Stimulated activated CD8-positive, alpha-beta memory T cell treated with anti-CD3 and anti-CD28 coated beads, Interleukin-4, amount 100 ng/mL, for 24 hours (primary cell): Measurements from ENCODE around the gene TYMS.
"Not testable (repeated sequence)": the region's sequence is repeated elsewhere in the genome, so short reads cannot be mapped to it uniquely, and the experiment has no call there.

Experiments
- DNase-seq: peaks from one replicate; pipeline ENCODE4 v3.0.0-alpha.2; 2020; ENCODE audit warnings: low read depth

The TYMS gene

DNA sequence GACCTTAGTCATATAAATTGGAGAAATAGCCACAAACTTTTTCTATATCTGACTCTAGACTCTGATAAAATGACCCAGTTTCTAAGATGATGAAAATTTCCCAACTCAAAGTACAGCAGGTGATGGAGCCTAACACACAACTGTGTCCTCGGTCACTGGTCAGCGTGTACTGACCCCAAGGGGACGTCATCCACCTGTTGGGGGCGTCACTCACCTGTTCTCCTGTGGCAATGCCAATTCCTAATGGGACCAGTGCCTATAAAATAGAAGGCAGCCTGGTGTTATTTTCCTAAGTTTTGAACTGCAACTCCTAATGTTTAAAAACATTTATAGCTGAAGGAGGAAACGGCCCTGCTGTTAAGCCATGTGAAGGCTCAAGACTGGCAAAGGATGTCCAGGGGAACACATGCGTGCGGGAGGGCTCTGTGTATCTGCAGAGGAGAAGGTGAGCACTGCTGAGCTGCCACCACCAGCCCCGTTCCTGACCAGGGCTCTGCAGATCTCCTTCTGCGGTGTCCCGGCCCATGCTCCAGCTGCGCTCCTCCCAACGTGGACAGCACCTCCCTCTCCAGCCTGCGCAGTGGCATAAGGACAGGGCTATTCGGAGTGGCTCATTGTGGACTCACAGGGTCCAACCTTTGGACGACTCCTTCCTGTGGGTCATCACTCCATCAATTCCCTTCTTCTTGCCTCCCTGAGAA, 21.2 kb downstream of the TYMS start:
- DNase-seq: no peak

DNA sequence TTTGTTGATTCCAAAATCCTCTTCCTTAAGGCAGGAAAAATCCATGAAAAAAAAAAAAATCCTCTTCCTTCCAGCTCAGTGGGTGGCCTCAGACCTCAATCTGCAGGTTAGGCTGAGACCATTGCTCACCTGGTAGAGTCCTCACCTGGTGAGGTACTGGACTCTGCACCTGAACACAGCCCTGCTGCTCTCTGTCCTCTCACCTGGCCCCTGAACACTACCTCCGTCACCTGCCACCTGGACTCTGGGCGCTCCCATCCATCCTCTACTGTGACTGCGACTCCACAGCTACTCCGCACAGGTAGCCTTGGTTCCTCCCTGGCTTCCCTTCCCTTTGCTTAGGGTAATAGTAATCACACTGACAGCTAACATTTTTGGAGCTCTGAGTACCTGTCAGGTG, 22.1 kb downstream of the TYMS start:
- DNase-seq: no peak

DNA sequence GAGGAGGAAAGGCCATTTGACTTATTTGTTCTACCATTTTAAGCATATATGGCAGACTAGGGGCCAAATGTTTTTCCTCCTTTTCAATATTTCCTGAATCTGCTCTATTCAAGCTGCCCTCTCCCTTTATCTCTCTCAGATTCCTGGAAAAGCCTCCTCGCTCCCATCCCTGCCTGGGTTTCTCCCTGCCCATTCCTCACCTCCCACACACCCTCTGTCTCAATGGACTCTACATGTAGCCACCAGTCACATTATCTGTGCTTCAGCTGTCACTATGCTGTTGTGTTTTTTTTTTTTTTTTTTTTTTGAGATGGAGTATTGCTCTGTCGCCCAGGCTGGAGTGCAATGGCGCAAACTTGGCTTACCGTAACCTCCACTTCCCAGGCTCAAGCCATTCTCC, 22.9 kb downstream of the TYMS start:
- DNase-seq: no peak

DNA sequence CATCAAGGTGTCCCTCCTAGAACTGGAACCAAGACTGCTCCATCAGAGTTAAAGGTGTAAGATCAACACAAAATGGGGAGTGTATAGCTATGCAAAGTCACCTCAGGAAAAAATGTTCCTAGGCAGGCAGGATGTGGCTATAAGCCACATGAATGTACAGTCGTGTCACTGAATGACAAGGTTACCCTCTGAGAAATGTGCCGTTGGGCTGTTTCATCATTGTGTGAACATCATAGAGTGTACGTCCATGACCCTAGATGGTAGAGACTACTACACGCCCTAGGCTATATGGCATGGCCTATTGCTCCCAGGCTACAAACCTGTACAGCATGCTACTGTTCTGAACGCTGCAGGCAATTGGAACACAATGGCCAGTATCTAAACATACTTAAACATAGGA, 24.5 kb downstream of the TYMS start:
- no peak for DNase-seq

DNA sequence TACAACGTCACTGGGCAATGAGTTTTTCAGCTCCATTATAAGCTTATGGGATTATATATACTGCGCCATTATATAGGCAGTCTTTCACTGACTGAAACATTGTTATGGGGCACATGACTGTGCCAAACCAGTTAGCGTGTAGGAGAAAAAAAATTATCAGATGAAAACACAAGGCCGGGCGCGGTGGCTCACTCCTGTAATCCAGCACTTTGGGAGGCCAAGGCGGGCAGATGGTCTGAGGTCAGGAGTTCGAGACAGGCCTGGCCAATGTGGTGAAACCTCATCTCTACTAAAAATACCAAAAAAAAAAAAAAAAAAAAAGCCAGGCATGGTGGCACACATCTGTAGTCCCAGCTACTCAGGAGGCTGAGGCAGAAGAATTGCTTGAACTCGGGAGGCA, 25.0 kb downstream of the TYMS start:
- not testable (repeated sequence) for DNase-seq

DNA sequence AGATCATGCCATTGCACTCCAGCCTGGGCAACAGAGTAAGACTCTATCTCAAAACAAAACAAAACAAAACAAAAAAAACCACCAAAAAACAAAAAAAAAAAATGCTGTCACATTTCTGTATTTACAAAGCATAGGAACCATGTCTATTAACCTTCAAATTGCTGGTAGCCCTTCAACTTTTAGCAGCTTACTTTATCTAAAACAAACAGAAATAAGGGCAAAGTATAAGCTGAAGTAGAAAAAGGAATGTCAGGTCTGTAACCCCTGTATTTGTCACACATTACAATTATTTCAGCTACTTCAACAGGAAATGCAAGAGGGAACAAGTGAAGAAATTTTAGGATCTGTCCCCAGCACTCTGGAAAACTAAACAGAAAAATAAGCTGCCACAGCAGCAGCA, 25.4 kb downstream of the TYMS start:
- no peak for DNase-seq

DNA sequence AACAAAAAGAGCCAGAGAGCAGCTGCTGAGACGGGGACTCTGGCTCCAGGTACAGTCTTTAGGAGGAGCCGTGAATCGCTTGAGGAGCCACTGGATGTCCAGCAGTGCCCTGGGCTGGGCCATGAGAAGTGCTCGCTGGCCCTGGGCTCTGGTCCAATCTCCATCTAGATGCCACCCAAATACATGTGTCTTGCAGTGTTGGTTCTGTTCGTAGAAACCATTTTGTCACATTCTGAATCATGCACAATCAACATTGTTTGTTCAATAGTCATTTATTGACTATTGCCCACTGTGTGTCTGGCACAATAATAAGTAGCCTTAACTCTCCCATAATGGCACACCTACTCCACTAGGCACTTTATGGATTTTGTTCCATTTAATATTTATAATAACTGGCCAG, 26.1 kb downstream of the TYMS start:
- DNase-seq: no peak

DNA sequence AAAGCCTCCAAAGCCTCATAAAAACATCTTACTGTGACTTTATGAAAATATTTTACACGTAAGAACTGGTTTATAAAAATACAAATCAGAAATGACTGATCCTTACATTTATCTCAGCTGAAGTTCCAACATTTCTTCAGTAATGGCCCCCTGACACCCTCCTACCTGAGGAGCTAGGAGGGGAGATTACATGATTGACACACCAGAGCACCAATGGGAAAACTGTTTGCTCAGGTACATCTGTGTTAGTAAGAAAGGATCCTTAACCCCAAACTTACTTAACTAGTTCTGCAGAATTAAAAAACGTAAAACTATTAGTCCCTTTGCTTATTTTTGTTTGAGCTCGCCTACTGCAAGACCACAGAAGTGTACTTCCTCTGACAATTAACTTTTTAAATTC, 28.0 kb downstream of the TYMS start:
- no peak for DNase-seq

DNA sequence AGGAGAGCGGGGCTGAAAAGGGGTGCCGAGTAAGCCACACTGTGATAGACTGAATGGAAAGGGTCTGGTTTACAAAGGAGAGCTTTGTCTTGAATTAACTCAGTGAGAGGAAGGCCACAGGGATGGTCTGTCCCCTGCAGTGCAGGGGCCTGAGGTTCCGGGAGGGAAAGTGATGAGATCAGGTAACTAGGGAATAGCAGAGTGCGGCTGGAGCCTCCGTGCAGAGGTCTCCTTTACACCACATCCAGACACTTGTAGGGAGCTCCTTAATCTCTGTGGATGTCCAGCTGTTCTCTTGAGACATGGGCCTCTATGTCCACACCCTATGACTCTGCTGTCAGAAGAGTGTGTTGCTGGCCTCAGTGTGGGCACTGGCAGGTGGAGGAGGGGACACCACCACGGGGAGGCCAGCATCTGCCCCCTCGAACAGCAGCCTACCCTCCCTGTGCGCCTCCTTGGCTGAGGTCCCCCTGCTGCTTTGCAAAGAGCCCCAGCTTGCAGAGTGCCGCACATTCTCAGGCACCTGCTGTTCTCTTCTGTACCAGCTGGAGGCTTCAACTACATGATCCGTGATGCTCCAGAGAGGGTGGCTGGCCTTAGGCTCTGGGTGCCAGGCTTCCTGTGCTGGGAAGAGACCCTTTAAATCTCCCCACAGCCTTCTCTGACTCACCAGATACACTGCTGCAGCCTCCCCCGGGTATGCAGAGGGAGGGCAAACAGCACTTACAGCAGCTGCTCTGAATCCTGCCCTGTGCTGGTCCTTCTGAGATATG, 29.1 kb downstream of the TYMS start:
- no peak for DNase-seq

DNA sequence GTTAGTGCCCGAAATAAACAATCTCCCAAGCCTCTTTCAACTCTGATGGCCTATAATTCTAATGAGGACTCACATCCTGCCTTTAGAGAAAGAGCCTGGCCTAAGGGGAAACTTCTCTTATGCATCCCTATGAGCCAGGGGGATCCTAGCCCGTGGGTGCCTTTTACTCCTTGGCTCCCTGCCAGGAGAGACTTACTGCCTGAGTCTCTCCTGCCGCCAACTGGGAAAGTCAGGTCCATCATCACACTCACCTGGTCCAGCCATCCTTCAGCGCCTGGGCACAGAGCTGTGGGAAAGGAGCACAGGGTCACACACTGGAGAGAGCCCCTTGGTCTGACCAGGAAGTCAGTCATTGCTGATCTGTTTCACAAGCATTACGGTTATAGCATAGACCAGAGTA, 30.9 kb downstream of the TYMS start:
- no peak for DNase-seq

DNA sequence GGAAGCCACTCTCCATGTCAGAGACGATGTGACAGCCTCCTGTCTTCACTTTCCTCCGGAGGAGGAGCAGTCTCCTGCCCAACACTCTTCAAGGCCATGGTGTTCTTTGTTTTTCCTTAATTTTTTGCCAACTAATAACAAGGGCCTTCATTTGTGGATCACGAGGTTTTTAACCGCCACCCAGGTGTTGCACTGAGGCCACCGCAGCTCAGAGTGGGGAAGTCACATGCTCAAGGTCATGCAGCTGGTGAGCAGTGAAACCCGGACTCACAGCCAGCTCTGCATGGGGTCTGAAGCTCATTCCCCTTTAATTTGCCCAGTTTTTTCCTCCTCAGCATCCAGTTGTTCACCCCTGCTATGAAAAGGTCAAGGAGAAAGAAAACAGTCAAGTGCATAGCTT, 35.4 kb downstream of the TYMS start:
- no peak for DNase-seq

DNA sequence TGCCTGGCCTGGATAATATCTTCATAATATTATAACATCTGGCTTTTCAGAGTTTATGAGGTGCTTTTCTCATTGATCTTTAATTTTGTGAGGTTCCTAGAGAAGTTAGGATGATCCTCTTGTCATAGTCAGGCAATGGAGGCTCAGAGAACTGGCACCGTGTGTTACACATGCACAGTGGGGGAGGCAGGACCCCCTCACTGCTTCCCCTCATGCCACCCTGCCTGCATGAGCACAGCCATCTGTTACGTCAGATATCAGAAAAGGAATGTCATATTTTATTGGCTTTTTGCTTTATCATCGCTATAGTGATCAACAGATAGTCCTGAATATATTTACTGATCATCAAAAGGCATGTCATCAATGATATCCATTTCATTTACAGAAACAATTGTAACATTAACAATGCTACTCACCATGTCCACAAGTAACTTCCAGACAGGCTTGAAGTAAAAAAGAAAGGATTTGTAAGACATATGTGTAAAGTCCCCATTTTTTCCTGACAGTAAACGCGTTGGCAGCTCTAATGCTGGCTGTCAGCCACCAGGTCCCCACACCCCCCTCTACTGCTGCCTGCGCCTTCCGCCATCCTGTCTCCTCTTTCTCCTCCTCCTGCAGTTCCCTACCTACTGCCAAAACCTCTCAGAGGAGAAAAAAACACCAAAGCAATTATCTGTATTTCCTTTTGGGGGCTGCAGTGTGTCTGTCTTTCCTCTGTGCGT, 36.2 kb downstream of the TYMS start:
- DNase-seq: no peak

DNA sequence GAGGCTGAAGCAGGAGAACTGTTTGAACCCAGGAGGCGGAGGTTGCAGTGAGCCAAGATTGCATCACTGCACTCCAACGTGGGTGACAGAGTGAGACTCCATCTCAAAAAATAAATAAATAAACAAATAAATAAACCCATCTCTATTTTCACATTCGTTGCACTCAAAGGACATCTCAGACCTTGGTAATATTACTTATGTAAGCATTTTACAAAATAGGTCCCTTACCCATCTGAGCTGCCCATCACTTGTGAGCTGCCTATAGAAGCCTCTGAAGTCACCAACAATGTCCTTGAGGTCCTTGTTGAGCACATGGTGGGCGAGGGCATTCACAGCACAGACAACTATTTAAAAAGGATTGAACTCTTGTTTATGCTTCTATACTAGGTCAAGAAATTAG, 39.6 kb downstream of the TYMS start:
- no peak for DNase-seq

DNA sequence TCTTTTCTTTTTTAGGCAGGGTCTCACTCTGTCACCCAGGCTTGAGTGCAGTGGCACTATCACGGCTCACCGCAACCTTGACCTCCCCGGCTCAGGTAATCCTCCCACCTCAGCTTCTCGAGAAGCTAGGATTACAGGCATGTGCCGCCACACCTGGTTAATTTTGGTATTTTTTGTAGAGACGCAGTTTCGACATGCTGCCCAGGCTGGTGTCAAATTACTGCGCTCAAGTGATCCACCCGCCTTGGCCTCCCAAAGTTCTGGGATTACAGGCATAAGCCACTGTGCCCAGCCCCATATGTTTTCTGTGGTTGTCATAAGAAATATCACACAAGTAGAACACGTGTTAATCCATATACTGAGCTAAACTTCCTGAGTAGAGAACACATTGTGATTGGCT, 40.3 kb downstream of the TYMS start:
- no peak for DNase-seq

DNA sequence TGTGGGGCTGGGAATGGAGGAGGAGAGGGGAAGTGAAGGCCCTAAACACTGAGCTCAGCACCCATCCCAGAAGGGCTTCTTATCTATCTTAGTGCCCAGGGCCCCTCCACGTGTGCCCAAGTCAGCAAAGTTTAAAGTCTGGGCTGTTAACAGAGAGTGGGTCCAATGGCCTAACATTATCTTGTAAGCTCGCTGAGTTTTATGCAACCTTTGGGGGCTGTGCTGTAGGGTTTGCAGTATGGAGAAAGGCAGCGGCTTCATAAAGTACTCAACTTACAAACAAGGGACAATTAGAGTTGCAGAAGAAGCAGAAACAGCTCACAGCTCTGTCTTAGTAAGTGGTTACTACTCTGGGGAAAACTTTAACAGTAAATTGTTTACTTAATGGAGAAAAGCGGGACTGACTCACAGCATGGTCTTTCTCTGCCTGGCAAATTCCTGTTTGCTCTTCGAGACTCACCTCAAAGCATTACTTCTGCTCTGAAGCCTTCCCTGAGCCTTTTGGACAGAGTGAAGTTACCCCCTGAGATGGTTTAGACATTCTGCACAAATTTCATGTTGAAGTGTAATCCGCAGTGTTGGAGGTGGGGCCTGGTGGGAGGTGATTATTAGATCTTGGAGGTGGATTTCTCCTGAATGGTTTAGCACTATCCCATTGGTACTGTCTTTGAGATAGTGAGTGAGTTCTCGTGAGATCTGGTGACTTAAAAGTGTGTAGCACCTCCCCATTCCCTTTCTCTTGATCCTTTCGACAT, 45.9 kb downstream of the TYMS start:
- DNase-seq: no peak

DNA sequence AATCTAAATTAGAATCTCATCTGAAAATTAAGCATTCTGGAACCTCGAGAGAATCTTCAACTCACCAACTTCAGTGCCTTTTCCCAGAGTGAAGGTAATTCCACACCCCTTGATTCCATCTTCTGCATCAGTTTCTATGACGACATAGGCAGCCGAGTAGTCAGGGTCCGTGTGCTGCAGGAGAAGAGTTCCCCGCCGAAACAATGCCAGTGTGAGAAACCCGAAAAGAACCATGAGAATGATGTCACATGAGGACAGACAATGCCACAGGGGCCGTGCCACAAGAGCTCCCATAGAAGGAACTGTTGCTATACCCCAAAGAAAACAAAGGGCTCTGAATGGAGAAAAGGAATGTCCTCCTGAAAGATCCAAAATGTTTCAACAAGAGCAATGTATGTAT, 49.0 kb downstream of the TYMS start:
- no peak for DNase-seq

DNA sequence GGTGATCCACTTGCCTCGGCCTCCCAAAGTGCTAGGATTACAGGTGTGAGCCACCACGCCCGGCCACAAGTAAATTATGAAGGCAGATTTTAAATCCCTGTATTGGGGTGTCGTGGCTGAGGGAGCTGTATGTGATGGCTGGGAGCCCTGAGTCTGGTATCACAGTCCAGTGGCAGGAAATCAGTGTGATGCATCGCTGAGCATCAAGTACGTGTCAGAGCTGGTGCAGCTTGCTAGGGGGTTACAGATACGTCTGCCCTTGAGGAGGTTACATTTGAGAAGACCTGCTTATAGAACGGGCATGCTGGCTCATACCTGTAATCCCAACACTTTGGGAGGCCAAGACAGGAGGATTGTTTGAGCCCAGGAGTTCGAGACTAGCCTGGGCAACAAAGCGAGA, 50.6 kb downstream of the TYMS start:
- no peak for DNase-seq

DNA sequence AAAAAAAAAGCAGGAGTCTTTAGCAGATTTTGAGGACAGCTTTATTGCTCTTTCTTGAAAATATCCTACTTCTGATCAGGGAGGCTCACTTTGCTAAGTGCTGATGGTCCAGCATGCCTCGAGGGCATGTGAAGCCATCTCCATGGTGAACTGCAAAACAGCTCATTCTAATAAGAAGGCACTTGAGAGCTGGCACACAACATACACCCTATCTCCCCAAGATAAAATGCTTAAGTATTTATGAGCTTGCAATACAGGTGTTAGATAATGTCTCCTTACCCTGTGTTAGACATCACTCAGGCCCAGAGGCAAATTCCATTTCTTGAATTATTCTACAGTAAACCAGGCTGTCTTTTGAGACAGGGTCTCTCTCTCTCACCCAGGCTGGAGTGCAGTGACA, 52.3 kb downstream of the TYMS start:
- no peak for DNase-seq

DNA sequence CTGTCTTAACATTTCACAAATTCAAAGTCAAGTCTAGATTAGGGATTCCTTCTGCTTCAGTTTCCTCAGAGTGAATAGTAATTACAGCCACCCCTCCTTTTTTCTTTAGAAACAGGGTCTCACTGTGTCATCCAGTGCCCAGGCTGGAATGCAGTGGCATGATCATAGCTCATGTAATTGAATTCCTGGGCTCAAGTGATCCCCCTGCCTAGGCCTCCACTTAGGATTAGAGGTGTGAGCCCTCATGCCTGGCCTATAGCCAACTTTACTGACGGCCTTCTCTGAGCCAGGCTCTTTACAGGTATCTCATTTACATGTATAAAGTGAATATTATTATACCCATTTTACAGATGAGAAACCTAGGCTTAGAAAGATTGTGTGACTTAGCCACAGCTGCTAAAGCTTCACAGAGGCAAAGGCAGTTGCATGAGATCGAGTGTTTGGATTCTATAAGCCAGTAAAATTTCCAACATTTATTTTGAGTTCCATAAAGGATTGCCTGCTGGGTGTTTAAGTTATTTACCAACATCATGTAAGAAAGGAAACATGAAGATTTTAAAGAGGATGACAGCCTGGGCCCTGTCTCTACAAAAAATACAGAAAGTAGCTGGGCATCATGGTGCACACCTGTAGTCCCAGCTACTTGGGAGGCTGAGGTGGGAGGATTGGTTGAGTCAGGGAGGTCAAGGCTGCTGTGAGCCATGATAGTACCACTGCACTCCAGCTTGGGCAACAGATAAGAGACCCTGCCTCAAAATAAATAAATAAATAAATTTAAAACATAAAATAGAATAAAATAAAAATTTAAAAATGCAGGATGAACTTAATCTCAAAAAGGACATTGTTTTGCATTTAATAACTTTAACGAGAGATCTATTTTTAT, 53.2 kb downstream of the TYMS start:
- DNase-seq: no peak

DNA sequence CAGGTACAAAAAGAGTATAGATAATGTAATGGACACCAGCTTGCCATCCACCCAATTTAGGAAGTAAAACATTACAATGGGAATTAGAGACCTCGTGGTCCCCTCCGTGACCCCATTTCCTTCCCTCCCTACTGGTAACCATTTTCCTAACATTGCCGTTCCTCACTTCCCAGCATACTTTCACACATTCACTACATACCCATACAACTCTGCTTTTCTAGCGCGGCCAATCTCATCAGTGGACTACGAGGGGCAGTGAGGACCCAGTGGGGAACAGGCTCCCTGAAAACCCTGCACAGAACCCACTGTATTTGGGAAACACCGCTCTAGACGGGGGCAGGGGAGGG, 53.8 kb downstream of the TYMS start:
- DNase-seq: peak; percentile 8

DNA sequence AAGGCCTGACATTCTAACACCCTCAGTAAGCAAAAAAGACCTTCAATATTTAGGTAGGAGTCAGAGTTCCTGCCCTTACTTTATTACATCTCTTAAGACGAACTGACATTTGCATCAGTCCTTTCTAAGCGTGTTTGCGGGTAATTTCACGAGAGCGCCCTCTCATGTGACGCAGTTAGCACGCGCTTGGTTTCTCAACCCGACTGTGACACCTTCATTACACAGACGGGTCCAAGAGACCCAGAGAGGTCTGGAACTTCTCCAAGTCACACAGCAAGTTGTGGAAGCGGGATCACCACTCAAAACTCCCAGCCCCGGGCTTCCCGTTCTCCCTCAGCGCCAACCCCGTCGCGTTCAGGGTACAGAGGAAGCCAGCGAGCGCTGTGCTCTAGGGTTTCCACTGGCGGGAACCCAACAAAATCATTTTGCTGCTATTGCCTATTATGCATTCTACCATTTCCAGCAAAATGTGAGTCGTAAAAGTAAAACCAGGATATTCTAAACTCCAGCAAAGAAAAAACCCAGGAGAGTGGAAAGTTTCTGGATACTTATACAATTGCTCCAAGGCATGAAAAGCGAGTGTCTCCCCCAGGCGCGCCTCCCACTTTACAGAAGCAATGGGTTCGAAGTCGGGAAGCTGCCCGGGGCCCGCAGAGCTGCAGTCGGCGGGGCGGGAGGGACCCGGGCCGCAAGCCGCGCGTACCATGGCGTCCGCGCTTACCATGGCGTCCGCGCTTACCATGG, 54.4 kb downstream of the TYMS start:
- DNase-seq: peak; percentile 53
